Measurements from ENCODE around the gene RXRA.

DNA sequence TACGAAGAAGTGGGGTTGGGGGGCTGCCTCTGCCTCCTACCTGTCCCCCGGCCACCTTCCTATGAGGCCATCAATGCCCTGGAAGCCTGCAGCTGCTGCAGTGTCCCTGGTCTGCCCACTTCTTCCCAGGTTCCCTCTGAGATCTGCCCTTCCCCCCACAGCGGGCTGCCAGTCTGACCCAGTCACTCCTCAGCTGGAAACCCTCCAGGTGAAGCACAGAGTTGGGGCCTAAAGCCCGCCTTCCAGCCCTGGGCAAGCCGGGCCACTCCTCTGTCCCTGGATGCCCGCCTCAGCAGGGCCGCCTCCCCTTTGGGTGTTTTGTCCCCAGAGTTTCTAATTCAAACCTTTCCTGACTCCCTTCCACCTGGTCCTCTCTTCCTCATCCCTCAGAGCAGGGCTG, 137.0 kb downstream of the RXRA start:
- TF ChIP-seq, protein P1, sequence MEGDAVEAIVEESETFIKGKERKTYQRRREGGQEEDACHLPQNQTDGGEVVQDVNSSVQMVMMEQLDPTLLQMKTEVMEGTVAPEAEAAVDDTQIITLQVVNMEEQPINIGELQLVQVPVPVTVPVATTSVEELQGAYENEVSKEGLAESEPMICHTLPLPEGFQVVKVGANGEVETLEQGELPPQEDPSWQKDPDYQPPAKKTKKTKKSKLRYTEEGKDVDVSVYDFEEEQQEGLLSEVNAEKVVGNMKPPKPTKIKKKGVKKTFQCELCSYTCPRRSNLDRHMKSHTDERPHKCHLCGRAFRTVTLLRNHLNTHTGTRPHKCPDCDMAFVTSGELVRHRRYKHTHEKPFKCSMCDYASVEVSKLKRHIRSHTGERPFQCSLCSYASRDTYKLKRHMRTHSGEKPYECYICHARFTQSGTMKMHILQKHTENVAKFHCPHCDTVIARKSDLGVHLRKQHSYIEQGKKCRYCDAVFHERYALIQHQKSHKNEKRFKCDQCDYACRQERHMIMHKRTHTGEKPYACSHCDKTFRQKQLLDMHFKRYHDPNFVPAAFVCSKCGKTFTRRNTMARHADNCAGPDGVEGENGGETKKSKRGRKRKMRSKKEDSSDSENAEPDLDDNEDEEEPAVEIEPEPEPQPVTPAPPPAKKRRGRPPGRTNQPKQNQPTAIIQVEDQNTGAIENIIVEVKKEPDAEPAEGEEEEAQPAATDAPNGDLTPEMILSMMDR (IDR thresholded peaks at IDR 0.05; ENCODE audit: borderline replicate concordance, extremely low read depth, low read length, poor library complexity, severe bottlenecking) = no peak
- no peak for TF ChIP-seq EZH2 (IDR thresholded peaks at IDR 0.05; ENCODE audit: borderline replicate concordance, low read depth, low read length, severe bottlenecking)
